CD4-positive, alpha-beta T cell treated with Interleukin-15 for 4 hours (primary cell): ENCODE measurements around the gene COL23A1.

Experiments used
- DNase-seq: peaks from one replicate; pipeline ENCODE4 v3.0.0-alpha.2; 2020; ENCODE audit warnings: low spot score

COL23A1 gene

DNA sequence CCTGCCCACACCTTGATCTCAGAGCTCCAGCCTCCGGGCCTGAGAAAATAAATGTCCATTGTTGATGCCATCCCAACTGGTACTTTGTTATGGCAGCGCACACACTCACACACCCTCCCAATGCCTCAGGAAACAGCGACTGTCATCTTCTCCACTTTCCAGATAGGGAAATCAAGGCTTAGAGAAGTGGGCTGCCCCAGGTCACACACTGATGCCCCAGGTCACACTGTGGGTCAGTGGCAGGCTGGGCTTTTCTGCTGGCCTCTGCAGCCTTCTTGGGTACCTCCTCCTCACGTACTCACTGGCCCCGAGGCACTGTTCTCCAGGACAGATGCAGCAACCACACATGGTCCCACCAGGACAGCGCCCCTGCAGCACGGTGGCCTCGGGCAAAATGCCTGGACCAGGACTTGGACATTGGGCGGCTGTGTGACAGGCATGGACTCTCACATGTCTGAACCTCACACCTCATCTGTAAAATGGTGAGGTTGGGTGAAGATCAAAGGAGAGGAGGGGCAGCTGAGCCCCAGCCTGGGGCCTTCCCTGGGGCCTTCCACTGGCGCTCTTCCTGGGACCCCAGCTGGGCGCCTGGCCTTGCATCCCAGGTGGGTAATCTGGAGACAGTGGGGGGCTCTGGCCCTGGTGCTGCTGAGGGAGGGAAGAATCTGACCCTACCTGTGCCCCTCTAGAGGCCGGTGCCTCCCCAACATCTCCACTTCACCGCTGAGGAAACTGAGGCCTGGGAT lies 156.0 kb downstream of the COL23A1 start:
- DNase-seq, result no peak

DNA sequence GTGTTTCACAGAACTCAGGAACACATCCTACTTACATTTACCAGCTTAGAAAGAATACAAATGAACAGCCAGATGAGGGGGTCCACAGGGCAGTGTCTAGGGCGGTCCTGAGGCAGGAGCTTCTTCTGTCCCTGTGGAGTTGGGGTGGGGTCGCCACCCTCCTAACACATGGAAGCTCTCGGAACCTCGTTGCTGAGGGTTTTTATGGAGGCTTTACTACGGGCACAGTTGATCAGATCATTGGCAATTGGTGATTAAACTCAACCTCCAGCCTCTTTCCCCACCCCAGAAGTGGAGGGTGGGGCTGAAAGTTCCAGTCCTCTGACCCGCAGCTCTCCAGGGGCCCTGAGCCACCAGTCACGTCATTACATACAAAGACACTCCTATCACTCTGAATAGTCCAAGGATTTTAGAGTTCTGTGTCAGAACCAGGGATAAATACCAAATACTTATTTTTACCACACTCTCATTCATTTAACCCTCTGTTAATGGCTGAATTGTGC lies 156.9 kb downstream of the COL23A1 start:
- DNase-seq, result no peak

DNA sequence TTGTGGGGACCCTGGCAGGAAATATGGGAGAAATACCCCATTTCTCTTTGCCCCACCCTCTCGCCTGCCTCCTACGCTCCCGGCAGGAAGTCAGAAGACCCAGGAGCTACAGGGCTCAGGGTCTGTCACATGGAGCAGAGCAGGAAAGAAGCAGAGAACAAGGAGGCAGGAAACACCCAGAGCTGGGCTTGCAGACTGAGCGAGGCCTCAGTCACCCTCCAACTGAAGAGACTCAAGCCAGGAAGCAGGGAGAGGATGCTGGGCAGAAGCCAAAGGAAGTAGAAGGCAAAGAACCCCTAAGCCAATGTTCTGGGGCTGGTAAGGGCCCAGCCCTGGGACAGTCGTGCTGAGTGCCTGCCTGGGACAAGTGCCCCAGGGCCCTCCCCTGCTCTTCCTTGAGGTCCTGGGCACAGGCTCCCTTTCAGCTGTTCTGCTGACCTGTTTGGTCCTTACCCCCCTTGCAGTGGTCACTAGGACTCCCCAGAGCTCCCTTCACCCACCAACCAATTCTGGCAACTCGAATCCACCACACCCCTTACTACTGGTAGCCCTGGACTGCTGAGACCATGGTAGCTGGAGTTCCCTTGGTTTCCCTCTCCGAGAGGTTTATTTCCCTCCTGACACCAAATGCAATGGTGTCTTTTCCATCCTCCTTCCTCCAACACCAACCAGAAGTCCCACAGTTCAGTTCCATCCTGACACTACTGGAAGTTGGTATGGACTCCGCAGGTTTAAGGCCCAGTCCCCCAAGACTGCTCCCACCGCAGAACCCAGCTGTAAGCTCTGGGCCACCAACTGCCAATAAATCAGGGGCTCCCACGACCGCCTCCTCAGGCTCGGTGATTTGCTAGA lies 157.5 kb downstream of the COL23A1 start:
- DNase-seq, result no peak

DNA sequence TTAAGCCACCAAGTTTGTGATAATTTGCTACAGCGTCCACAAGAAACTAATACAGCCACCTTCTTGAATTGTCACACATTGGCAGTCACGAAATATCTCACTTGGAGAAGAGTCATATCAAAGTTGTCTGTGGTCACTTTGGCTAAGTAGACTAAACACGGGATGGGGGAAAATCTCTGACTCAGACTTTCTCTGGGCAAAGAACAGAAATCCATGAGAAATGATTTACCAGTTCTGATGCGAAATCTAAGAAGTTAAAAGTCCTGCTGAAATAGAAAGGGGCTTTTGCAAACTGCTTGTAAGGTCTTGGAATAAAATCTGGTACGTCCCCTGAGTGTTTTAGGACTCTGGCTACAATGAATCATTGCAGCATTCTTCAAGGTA lies 158.4 kb downstream of the COL23A1 start:
- no peak for DNase-seq

DNA sequence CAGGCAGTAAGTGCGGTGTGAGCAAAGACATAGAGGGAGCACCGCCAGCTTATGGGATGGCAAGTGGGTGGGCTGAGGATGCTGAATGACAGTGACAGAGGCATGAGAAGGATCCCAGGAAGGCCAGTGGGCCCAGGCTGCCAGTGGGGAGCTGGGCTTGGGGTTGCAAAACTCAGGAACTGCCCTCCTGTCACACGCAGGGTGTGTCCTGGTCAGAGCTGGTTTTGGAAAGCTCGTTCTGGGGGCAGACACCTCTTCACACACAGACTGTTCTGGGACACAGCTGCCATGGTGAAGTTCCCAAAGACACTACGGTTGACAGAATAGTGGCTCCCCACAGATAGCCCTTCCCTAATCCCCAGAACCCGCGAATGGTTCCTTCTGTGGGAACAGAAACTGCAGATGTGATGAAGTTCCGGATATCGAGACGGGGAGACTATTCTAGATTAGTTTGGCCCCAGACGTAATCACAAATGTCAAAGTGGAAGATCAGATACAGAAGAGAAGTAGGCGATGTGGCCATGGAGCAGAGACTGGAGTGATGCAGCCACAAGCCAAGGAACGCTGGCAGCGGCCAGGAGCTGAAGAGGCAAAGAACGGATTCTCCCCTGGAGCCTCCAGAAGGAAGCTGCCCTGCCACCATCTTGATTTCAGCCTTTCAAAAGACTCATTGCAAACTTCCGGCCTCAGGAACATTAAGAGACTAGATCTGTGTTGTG lies 159.0 kb downstream of the COL23A1 start:
- DNase-seq, result no peak

DNA sequence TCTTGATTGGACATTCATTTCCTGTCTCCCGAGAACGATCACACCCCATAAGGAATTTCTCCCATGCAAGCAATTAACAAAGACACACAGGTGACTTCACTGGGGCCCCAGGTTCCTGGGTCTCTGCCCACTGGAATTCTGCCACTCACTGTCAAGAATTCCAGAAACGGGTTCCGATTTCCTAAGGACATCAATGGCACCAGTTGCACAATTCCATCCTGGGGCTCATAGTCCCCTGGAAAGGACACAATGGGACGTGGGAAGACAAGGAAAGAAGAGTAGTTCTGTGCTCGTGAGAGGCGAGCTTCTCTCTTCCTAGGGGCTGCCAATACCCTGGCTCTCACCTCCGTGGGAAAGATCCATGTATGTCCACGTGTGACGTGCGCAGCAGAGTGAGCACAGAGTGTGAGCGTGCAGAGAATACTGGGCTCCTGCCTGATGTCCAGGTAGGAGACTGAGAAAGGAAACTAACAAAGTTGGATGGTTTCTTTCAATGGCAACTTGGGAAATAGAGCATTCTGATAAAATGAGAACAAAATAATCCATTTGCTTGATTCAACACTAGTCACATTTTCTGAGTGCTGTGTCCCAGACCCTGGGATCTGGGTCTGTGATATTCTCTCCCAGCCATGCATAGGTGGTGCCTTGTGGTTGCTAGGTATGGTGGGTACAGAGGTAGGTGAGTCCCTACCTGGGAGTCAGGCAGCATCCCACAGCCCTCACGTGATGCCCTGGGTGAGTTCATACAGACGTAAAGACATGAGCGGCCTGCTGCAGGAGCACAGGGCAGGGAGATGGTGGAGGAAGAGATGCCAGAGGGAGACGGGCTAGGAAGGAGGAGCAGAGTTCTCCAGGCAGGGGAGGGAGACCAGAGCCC lies 159.8 kb downstream of the COL23A1 start:
- DNase-seq, result no peak

DNA sequence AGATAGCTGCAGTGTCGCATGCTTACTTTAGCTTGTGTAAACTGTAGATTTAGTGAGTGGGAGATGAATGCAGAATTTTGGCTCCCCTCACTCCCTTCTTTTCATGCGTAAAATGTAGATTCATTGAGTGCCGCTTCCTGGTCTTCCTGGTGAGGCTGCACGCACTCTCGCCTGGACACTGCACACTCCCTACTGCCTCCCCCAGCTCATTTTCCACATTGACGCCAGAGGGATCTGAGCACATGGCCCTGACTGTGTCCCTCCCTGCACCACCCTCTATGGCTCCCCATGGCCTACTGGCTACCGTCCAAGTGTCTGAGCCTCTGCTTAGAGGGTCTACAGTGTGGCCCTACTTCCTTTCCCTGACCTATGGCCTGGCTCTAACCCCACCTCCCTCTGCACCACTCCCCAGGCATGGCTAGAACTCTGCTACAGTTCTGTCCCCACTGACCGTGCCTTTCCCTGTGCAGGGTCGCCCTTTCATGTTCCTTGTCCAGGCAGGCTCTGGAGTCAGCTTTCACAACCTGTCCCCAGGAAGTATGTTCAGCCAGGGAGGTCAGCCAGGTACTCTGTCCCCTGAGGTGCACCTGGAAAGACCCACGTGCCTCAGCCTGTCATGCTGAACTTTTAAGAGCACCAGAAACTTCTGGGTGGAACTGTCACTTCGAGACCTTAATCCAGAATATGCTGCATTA lies 160.6 kb downstream of the COL23A1 start:
- no peak for DNase-seq

DNA sequence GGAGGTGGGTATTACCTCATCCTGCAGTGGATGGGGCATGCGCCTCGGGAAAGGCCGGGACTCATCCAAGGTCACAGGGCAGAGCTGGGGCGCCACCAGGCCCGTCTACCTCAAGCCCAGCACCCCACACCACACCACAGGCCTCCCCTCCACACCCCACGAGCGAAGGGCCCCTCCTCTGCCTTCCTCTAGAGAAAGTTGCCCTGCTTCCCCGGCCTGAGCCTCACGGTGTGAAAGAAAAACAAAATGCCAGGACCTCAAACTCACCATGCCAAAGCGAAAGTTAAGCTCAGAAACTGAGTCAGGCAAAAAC lies 161.1 kb downstream of the COL23A1 start:
- DNase-seq, result no peak

DNA sequence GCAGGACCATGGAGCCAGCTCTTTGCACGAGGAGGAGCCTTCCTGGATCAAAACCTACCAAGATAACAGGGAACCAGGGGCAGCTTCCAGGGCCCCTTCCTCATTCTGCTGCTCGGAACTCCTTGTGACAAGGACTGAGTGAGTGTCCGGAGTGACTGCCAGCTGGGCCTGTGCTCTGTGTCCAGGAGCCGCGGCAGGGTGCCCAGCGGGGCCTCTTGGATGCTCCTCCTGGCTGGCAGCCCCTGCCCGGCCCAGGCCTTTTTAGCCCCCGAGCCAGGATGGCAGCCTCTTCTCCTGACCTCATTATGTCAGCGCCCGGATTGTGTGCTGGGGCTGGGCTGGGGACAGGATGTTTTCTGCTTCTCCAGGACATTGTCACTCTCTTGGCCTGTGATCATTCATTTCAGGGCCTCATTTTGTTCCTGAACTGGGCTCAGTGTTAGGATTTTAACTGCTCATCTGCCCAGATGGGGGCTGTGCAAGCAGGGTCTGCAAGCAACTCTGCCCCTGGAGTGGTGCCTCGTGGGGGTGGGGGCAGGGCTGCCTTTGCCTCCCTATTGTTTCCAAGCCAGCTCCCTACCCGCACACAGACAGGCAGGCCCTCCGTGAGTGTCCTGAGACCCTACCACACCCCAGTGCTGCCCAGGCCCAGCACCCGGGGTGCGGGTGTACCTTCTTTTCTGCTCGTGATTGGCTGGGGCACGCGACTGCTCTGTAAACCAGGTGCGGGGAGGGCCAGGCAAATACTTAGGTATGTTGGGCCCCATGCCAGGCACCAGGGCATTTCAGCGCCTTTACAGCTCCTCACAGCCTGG lies 161.6 kb downstream of the COL23A1 start:
- no peak for DNase-seq

DNA sequence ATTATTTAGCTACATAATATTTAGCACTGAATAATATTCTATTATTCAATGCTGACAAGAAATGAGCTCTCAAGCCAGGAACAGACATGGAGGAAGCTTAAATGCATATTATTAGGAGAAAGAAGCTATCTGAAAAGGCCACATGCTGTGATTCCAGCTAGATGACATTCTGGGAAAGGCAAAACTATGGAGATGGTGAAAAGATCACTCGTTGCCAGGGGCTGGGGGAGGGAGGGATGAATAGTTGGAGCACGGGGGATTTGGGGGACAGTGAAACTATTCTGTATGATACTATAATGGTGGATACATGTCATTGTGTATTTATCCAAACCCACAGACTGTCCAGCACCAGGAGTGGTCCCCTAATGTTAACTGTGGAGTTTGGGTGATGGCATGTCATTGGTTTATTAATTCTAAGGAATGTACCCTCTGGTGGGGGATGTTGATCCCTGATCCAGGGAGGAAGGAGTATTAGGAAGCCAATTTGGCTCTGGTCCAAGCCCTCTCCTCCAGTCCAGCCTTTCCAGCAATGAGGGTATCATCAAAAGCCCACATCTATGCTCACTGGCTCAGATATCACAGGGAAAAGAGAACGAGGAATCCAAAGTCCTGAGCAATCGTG lies 162.5 kb downstream of the COL23A1 start:
- no peak for DNase-seq

DNA sequence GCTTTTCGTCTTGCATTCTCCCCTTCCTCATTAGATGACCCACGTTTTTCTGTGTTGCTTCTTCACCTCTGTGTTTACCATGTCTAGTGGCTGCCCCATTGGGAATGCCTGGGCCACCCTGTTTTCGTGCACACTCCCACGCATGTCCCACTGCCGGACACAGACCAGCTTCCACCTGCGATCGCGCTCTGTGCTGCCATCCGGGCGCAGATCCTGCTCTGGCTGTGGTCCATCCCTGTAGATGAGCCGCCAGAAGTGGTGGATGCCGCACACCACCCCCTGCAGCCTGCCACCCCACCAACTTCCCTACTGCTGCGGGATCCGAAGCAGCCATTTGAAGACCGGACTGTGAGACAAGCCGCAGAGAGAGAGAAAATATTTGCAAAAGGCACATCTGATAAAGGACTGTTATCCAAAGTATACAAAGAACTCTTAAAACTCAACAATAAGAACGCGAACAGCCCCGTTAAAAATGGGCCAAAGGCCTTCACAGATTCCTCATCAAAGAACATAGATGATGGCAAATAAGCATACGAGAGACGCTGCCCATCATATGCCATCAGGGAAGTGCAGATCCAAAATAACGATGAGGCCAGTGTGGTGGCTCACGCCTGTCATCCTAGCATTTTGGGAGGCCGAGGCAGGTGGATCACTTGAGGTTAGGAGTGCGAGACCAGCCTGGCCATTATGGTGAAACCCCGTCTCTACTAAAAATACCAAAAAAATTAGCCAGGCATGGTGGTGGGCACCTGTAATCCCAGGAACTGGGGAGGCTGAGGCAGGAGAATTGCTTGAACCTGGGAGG lies 163.7 kb downstream of the COL23A1 start:
- no peak for DNase-seq

DNA sequence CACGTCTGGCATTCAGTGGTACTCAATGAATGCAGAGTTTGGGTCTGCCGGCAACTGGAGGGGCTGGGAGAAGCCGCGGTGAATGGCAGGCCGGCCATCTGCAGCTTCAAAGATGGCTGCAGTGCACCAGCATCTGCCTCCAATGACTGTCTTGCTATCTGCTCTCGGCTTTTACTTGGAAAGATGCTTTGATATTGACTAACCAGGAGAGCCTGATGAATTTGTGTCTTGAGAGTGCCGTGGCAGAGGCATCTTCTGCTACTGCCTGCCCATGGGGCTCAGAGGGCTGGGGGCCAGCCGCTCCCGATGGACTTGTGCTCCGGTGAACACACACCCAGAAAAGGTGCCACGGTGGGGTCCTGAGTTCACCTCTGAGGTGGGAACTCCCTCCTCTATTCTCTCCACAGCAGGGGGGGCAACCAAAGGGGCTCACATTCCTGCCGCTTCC lies 164.5 kb downstream of the COL23A1 start:
- DNase-seq, result no peak

DNA sequence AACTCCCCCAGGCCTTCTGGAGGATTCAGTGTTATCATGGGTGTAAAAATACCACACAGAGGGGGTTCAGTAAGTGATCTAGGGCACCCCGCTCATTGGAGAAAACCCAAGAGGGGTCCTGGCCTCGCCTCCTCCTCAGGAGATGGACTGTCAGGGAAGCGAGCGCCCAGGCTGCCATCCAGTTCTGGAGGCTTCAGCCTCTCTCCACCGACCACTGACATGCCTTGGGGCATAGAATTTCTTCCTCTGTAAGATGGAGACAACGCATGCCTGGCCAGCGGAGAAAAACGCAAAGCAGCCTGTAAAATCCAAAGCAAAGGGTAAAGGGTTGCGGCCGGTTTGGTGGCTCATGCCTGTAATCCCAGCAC lies 165.4 kb downstream of the COL23A1 start:
- DNase-seq, result no peak

DNA sequence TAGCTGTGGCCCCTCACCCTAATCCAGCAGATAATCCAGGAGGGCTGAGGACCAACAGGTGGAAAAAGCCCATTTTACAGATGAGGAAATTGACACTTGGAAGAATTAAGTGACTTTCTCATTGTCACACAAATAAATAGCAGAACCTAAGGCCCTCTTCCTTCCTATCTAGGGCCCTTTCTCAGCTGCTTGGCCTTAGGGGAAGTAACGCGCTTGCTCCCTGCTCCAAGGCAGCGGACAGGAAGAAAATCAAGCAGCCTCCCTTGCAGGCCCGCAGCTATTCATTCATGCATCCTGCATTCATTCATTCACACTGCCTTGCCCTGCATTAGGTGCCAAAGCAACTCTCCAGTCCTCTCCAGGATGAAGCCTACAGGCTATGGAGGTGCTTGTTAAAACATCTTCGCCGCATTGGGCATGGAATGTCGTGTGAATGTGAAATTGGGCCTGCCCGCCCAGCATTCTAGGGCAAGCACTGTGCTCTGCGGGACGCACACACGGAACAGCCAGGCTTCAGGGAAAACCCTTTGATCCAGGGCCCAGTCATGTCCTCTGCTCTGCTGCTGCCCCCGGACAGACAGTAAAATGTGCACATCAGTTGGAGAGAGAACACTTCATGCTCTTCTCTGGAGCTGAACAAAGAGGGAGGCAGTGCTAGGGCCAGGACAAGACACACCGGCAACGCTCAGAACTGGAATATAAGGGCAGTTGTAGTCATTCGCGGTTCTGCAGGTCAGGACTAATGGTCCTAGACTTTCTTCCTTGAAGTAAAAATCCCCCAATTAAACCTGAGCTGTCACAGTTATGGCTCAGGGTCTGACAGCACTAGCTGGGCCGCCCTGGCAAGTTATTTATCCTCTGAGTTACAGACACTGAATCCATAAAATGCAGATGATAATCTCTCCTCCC lies 166.0 kb downstream of the COL23A1 start:
- DNase-seq, result no peak

DNA sequence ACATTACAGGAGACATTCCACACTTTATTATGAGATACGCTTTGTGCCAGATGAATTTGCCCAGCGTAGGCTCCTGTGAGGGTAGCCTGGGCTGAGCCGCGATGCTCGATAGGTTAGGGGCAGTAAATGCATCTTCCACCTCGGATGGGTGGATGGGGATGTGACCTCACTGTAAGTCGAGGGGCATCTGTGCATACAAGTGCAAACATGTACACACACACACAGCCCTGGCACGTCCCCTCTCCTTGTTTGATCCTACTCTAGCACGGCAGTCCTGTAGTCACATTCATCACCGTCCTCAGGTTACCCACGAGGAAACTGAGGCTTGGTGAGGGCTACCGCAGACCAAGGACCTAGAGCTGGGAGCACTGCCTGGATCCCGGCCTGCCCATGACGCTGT lies 166.8 kb downstream of the COL23A1 start:
- DNase-seq, result no peak

DNA sequence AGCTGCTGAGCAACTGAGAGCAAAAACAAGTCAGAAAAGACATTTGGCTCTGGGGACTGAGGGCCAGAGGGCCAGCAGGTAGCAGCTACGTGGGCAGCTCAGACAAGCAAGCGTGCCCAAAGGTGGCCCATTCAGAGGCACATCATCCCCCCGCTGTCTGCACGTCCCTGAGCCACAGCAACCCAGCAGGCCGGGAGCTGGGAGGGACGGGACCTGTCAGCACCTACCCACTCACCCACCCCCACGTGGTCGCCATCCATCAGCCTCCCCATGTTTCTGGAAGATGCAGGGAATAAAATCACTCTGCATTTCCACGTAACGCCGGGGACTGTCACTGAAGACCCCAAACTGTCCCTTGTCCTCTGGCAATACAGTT lies 167.8 kb downstream of the COL23A1 start:
- no peak for DNase-seq

DNA sequence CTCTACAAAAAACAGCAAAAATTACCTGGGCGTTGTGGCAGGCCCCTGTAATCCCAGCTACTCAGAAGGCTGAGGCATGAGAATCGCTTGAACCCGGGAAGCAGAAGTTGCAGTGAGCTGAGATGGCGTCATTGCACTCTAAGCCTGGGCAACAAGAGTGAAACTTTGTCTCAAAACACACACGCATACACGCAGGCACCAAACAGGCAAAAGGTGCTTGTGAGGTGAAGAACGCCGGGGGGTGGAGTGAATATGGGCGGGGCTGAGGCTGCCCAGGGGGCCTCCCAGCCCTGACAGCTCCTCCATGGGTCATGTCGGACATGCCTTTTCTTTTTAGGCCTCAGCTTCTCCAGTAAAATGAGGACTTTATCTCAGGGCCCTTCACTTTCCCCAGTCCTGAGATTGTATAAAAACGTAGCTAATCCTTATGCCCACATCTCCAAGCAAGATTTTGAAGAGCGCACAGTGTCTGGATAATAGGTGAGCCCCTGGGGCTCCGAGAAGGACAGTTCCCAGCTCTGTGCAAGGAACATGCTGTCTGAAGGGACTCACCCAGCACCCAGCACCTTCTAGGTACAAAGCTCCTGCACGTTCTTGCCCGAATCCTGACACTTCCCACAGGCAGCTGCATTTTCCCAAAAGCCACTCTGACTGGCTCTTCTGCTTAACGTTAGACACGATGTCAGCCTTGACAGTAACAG lies 168.3 kb downstream of the COL23A1 start:
- DNase-seq, result no peak
